PC-9 (cell line): ENCODE measurements around the gene TTC29. TPM values are rescaled to one million over a fixed set of nuclear protein-coding genes. Genes with fewer than 3 reads are reported as not detected.
"Not testable (repeated sequence)": the region's sequence is repeated elsewhere in the genome, so short reads cannot be mapped to it uniquely, and the experiment has no call there.

ENCODE experiments used
- BruUV-seq: library from RNA; stranded (reverse); fragments of 400-500 nt; replicated peaks from 2 replicates; lab custom pipeline; 2021; lab: Mats Ljungman, UMichigan
- CTCF ChIA-PET: fragments of 300-600 bp; sonication (Branson Sonifier 250); formaldehyde crosslinking; loops from one replicate; lab custom pipeline; 2022; ENCODE audit warnings: antibody characterized with exemption; lab: Charles Lee
- POLR2A ChIA-PET: fragments of 300-600 bp; sonication (Branson Sonifier 250); formaldehyde crosslinking; loops from one replicate; lab custom pipeline; 2022; ENCODE audit warnings: antibody characterized with exemption; ENCODE audit not compliant: unreplicated experiment; lab: Charles Lee
- DNase-seq, 2 experiments: peaks; one replicate each; pipeline versions ENCODE4 v3.0.0 to v3.0.0-alpha.2; 2015 to 2022; ENCODE audit warnings: mixed read lengths in 1 of 2
- H2AFZ ChIP-seq: fragments of 200-600 bp; sonication (generic); 2 replicates; pipeline ENCODE4 v1.8.1; 2017; ENCODE audit warnings: antibody characterized with exemption
- H3F3A ChIP-seq: fragments of 200-600 bp; sonication (generic); 2 replicates; pipeline ENCODE4 v1.8.1; 2017; ENCODE audit warnings: antibody characterized with exemption, mild to moderate bottlenecking, low read depth; ENCODE audit not compliant: insufficient read depth
- H3K27ac ChIP-seq: fragments of 200-600 bp; sonication (generic); 2 replicates; pipeline ENCODE4 v1.6.1; 2016; ENCODE audit warnings: mixed run types
- H3K27me3 ChIP-seq: fragments of 200-600 bp; sonication (generic); 2 replicates; pipeline ENCODE4 v1.6.1; 2016; ENCODE audit warnings: low read depth, mixed run types; ENCODE audit not compliant: insufficient read depth
- H3K36me3 ChIP-seq: fragments of 200-600 bp; sonication (generic); 2 replicates; pipeline ENCODE4 v1.6.1; 2016; ENCODE audit warnings: low read depth, mixed run types
- H3K4me1 ChIP-seq: fragments of 200-600 bp; sonication (generic); replicated peaks from 2 replicates; pipeline ENCODE4 v1.6.1; 2016; ENCODE audit warnings: mixed run types; ENCODE audit not compliant: insufficient read depth
- H3K4me2 ChIP-seq: fragments of 200-600 bp; sonication (generic); 2 replicates; pipeline ENCODE4 v1.6.1; 2017; ENCODE audit warnings: mixed run types
- H3K4me3 ChIP-seq: fragments of 200-600 bp; sonication (generic); 2 replicates; pipeline ENCODE4 v1.6.1; 2016; ENCODE audit warnings: mixed run types
- H3K79me2 ChIP-seq: fragments of 200-600 bp; sonication (generic); 2 replicates; pipeline ENCODE4 v1.6.1; 2017; ENCODE audit warnings: low read depth, mixed run types
- H3K9me2 ChIP-seq: fragments of 200-600 bp; sonication (generic); 2 replicates; pipeline ENCODE4 v1.8.1; 2017; ENCODE audit warnings: mild to moderate bottlenecking; ENCODE audit not compliant: insufficient read depth
- H3K9me3 ChIP-seq: fragments of 200-600 bp; sonication (generic); 2 replicates; pipeline ENCODE4 v1.8.1; 2016; ENCODE audit warnings: low read depth; ENCODE audit not compliant: insufficient read depth
- H4K20me1 ChIP-seq: fragments of 200-600 bp; sonication (generic); 2 replicates; pipeline ENCODE4 v1.8.1; 2017; ENCODE audit not compliant: insufficient read depth
- EZH2 ChIP-seq: fragments of 200-600 bp; sonication (generic); IDR thresholded peaks from 2 replicates; pipeline ENCODE4 v1.8.0; 2017; ENCODE audit warnings: antibody characterized with exemption, low read depth
- intact Hi-C: fragments of 100-400 bp; cut with micrococcal nuclease; formaldehyde crosslinking; loops from one replicate; pipeline ENCODE4 v1.10.0; 2022; ENCODE audit not compliant: unreplicated experiment
- total RNA-seq: library from RNA; stranded (reverse); gene quantifications from 2 replicates; pipeline ENCODE4 v1.2.3, GENCODE V29; 2021
- TF ChIP-seq, protein P1 (sequence below): fragments of 200-600 bp; sonication (generic); conservative IDR thresholded peaks from 2 replicates; pipeline ENCODE4 v1.6.1; 2017; ENCODE audit warnings: mixed run types, antibody characterized with exemption, mild to moderate bottlenecking, moderate library complexity

TTC29 gene
- total RNA-seq, 1 experiment from 2014 or later, result not detected

DNA sequence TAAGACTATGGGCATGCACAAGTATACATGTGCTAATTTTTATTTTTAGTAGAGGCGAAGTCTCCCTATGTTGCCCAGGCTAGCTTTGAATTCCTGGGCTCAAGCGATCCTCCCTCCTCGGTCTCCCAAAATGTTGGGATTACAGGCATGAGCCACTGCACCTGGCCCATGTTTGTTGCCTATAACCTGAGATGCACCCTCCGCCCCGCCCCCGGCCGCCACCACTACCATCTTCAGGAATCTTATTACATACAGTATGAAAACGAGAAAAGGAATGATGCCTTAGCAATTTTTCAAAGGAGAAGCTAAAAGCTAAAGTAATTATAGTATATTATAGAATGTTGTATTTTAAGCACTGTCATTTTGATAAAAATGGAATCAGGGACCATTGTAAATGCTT is 245.8 kb downstream of the TTC29 start:
- Histone ChIP-seq H3K9me3 (no peaks in the 10 kb centered on the region), H3K9me2 (no peaks in the 10 kb centered on the region), H3K79me2 (no peaks in the 10 kb centered on the region), H3K4me1 (no peaks in the 10 kb centered on the region), H3K27me3 (no peaks in the 10 kb centered on the region), H3K27ac (no peak overlapping the region), H3K4me2 (no peak overlapping the region), H2AFZ (no peak overlapping the region), H3K4me3 (no peak overlapping the region), H4K20me1 (no peaks in the 10 kb centered on the region), H3K36me3 (no peaks in the 10 kb centered on the region), H3F3A (no peaks in the 10 kb centered on the region)
- intact Hi-C loops, result no loop called here
- DNase-seq, result no peak
- POLR2A ChIA-PET, result no interaction called here
- no TSS peak for BruUV-seq
- no peak for TF ChIP-seq EZH2
- TF ChIP-seq, protein P1, sequence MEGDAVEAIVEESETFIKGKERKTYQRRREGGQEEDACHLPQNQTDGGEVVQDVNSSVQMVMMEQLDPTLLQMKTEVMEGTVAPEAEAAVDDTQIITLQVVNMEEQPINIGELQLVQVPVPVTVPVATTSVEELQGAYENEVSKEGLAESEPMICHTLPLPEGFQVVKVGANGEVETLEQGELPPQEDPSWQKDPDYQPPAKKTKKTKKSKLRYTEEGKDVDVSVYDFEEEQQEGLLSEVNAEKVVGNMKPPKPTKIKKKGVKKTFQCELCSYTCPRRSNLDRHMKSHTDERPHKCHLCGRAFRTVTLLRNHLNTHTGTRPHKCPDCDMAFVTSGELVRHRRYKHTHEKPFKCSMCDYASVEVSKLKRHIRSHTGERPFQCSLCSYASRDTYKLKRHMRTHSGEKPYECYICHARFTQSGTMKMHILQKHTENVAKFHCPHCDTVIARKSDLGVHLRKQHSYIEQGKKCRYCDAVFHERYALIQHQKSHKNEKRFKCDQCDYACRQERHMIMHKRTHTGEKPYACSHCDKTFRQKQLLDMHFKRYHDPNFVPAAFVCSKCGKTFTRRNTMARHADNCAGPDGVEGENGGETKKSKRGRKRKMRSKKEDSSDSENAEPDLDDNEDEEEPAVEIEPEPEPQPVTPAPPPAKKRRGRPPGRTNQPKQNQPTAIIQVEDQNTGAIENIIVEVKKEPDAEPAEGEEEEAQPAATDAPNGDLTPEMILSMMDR, result no peak
- CTCF ChIA-PET, result no interaction called here

DNA sequence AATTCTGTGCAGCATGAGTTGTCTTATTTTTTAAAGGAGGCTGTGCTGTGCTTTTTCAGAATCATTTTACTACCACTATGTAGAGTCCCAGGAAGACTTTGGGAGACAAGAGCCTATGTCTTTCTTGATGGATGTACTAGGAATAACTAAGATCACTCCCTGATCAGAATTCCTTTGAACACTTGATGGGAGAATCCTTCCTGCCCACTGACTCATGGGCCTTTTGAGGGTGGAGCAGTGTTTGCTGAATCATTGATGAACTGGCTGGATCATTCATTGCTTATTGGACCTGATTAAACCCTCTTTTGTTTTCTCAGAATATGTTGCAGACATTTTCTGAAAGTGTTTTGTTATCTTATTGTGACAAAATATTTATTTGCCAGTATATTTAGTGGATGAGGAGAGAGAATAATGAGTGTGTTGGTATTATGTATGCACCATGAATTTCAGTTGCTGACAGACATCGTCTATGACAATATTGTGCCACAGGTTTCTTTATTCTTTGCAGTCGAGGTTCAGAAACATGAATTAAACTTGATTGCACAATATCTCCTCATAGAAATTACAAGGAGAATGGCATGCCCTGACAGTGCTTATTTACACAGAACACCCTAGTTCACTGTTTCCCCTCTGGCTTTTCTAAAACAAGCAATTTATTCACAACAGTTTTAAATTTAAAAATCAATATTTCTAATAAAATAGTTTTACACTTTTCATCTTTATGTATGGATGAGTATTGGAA is 270.7 kb downstream of the TTC29 start:
- ChIA-PET CTCF (no interaction called here), POLR2A (no interaction called here)
- intact Hi-C loops, result no loop called here
- Histone ChIP-seq H2AFZ (no peak overlapping the region), H3K4me1 (no peaks in the 10 kb centered on the region), H3F3A (no peaks in the 10 kb centered on the region), H3K4me3 (no peak overlapping the region), H3K79me2 (no peaks in the 10 kb centered on the region), H3K36me3 (no peaks in the 10 kb centered on the region), H3K4me2 (no peak overlapping the region), H3K9me2 (no peaks in the 10 kb centered on the region), H4K20me1 (no peaks in the 10 kb centered on the region), H3K27ac (no peak overlapping the region), H3K9me3 (no peaks in the 10 kb centered on the region), H3K27me3 (no peaks in the 10 kb centered on the region)
- no peak for TF ChIP-seq EZH2
- TF ChIP-seq, protein P1, result no peak
- no peak for DNase-seq
- no TSS peak for BruUV-seq

DNA sequence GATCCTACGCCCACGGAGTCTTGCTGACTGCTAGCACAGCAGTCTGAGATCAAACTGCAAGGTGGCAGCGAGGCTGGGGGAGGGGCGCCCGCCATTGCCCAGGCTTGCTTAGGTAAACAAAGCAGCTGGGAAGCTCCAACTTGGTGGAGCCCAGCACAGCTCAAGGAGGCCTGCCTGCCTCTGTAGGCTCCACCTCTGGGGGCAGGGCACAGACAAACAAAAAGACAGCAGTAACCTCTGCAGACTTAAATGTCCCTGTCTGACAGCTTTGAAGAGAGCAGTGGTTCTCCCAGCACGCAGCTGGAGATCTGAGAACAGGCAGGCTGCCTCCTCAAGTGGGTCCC is 281.7 kb downstream of the TTC29 start:
- BruUV-seq, H2AFZ ChIP-seq, H3K9me3 ChIP-seq, H3K27ac ChIP-seq, H3K4me1 ChIP-seq, DNase-seq, intact Hi-C loops, H3K4me2 ChIP-seq, H4K20me1 ChIP-seq, H3F3A ChIP-seq, H3K4me3 ChIP-seq, H3K9me2 ChIP-seq, POLR2A ChIA-PET, H3K79me2 ChIP-seq, H3K36me3 ChIP-seq, H3K27me3 ChIP-seq: not testable (repeated sequence)
- CTCF ChIA-PET, result interaction anchor here (0.6 kb wide), 1 partner anchor 404 kb away, joined by 7 read pairs; no protein-coding TSS in a partner anchor

DNA sequence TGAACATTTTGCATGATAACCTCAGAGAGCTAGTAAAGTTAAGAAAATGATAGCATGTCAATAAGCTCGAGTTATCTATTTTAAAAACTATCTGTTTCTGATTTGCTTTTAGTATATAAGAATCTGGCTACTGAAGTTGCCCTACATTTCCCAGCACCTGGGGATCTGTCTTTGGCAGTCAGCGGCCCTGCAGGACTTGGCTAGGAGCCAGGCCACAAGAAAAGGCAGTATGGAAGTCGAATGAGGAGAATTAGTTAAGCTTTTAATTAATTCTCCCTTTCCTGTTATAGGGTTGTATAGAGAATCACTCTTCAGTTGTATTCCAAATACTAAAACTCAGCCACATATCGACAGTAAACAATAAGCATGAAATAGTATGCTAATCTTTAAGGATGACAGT is 284.3 kb downstream of the TTC29 start:
- H3K4me3 ChIP-seq, result no peak overlapping the region
- no peaks in the 10 kb centered on the region for H4K20me1 ChIP-seq
- no peak overlapping the region for H3K27ac ChIP-seq
- no peak overlapping the region for H3K4me2 ChIP-seq
- POLR2A ChIA-PET, result no interaction called here
- H2AFZ ChIP-seq, result no peak overlapping the region
- intact Hi-C loops, result no loop called here
- no peaks in the 10 kb centered on the region for H3K9me3 ChIP-seq
- no peaks in the 10 kb centered on the region for H3K4me1 ChIP-seq
- no peaks in the 10 kb centered on the region for H3K79me2 ChIP-seq
- no TSS peak for BruUV-seq
- DNase-seq, result no peak
- CTCF ChIA-PET, result no interaction called here
- TF ChIP-seq EZH2, result no peak
- TF ChIP-seq, protein P1, result no peak
- H3K9me2 ChIP-seq, result no peaks in the 10 kb centered on the region
- H3F3A ChIP-seq, result no peaks in the 10 kb centered on the region
- H3K27me3 ChIP-seq, result no peaks in the 10 kb centered on the region
- H3K36me3 ChIP-seq, result no peaks in the 10 kb centered on the region
